MCF 10A (cell line): ENCODE measurements around the gene ZFHX3. TPM values are rescaled to one million over a fixed set of nuclear protein-coding genes. Genes with fewer than 3 reads are reported as not detected.

Experiments used
- BruUV-seq: library from RNA; stranded (reverse); fragments of 400-500 nt; replicated peaks from 2 replicates; lab custom pipeline; 2021; lab: Mats Ljungman, UMichigan
- CTCF ChIA-PET: fragments of 300-600 bp; sonication (Branson Sonifier 250); formaldehyde crosslinking; extraction: SDS; loops from one replicate; lab custom pipeline; 2021; ENCODE audit warnings: antibody characterized with exemption, inconsistent platforms; lab: Yijun Ruan, JAX
- POLR2A ChIA-PET: fragments of 300-600, 350-650 bp; sonication (Branson Sonifier 250); formaldehyde crosslinking; extraction: SDS; loops from one replicate; lab custom pipeline; 2020; ENCODE audit warnings: antibody characterized with exemption, inconsistent platforms; lab: Yijun Ruan, JAX
- DNase-seq: peaks from one replicate; pipeline ENCODE4 v3.0.0-alpha.2; 2018; ENCODE audit not compliant: unreplicated experiment
- H3K27ac Mint-ChIP-seq: one replicate; pipeline ENCODE4 v1.8.0; 2022; ENCODE audit warnings: mild to moderate bottlenecking, low read depth, mixed read lengths; ENCODE audit not compliant: unreplicated experiment
- H3K27me3 Mint-ChIP-seq: one replicate; pipeline ENCODE4 v1.8.0; 2022; ENCODE audit warnings: mixed read lengths; ENCODE audit not compliant: insufficient read depth, unreplicated experiment
- H3K36me3 Mint-ChIP-seq: one replicate; pipeline ENCODE4 v1.8.0; 2022; ENCODE audit warnings: mild to moderate bottlenecking, moderate library complexity, mixed read lengths; ENCODE audit not compliant: insufficient read depth, unreplicated experiment
- H3K4me1 Mint-ChIP-seq: one replicate; pipeline ENCODE4 v1.8.0; 2022; ENCODE audit warnings: mixed read lengths; ENCODE audit not compliant: insufficient read depth, unreplicated experiment
- H3K4me3 Mint-ChIP-seq: one replicate; pipeline ENCODE4 v1.8.0; 2022; ENCODE audit warnings: mild to moderate bottlenecking, moderate library complexity, mixed read lengths; ENCODE audit not compliant: unreplicated experiment
- H3K9me3 Mint-ChIP-seq: one replicate; pipeline ENCODE4 v1.8.0; 2022; ENCODE audit warnings: mixed read lengths; ENCODE audit not compliant: unreplicated experiment
- intact Hi-C: fragments of 100-400 bp; cut with micrococcal nuclease; formaldehyde crosslinking; loops from 2 replicates; pipeline ENCODE4 v1.14.1; 2022
- total RNA-seq: library from RNA; stranded (reverse); gene quantifications from 2 replicates; pipeline ENCODE4 v1.2.3, GENCODE V29; 2022
- TF ChIP-seq, protein P1 (sequence below): fragments of 200-600 bp; IDR thresholded peaks from one replicate; pipeline ENCODE4 v1.8.0; 2022; ENCODE audit warnings: antibody characterized with exemption, mild to moderate bottlenecking; ENCODE audit not compliant: unreplicated experiment

ZFHX3 gene
- total RNA-seq, 1 experiment from 2014 or later = 27.4 TPM

DNA sequence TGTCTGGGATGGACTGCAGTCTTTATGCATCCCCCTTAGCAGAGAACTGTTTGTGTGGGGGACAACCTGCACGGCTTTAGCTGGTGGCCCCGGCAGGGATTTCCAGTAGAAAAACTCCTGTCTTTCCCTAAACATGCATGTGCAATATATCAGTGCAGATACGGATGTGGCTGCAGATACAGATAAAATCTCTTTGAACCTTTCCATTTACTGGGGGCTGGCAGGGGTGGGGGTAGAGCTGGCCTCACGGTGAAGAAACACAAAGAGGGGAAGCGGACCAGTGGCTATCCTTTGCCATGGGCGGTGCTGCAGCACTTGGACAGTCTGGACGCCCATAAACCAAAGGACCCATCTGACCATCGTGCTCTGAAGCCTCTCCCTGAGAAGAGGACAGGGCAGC is 201.3 kb downstream of the ZFHX3 start:
- POLR2A ChIA-PET = no interaction called here
- DNase-seq = no peak
- intact Hi-C loops = no loop called here
- Mint-ChIP-seq H3K36me3 (peaks cover 12% of the 10 kb centered on the region), H3K9me3 (no peaks in the 10 kb centered on the region), H3K4me1 (peaks cover 20% of the 10 kb centered on the region), H3K27ac (no peak overlapping the region), H3K4me3 (no peak overlapping the region), H3K27me3 (no peaks in the 10 kb centered on the region)
- TF ChIP-seq, protein P1, sequence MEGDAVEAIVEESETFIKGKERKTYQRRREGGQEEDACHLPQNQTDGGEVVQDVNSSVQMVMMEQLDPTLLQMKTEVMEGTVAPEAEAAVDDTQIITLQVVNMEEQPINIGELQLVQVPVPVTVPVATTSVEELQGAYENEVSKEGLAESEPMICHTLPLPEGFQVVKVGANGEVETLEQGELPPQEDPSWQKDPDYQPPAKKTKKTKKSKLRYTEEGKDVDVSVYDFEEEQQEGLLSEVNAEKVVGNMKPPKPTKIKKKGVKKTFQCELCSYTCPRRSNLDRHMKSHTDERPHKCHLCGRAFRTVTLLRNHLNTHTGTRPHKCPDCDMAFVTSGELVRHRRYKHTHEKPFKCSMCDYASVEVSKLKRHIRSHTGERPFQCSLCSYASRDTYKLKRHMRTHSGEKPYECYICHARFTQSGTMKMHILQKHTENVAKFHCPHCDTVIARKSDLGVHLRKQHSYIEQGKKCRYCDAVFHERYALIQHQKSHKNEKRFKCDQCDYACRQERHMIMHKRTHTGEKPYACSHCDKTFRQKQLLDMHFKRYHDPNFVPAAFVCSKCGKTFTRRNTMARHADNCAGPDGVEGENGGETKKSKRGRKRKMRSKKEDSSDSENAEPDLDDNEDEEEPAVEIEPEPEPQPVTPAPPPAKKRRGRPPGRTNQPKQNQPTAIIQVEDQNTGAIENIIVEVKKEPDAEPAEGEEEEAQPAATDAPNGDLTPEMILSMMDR = no peak
- BruUV-seq = no TSS peak
- CTCF ChIA-PET = interaction anchor here (0.9 to 4.3 kb wide), 2 partner anchors 14 to 1032 kb away, joined by 3 to 29 read pairs; no protein-coding TSS in a partner anchor

DNA sequence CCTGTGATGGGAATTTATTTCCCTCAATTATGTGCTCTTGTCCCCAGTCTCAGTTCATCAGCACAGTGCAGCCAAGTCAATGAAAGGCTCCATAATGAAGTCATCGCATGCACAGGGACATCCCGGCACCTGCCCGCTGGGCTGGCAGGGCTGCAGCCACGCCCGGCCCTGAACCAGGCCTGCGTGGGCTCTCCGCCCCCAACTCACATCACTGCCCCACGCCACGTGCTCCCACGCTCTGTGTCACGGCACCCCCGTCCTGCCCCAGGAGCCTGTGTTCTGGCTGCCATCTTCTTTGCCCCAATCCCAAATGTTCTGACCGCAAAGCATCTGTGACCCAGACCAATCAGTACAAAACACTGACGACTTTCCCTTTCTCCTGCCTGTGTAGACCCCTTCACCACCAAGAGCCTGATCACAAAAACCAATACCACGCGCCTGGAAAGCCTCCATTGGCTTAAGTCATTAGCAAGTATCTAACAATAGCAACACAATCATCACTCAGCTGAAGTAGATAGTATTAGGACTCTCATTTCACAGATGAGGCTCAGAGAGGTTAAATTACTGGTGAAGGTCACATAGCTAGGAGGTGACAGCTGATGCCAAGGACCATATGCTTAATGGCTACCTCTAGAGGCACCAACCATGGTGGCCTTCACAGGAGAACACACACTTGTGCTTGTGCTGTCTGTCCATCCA is 202.5 kb downstream of the ZFHX3 start:
- Mint-ChIP-seq H3K4me1 (peaks cover 20% of the 10 kb centered on the region), H3K27ac (no peak overlapping the region), H3K36me3 (peaks cover 12% of the 10 kb centered on the region), H3K4me3 (no peak overlapping the region), H3K9me3 (no peaks in the 10 kb centered on the region), H3K27me3 (no peaks in the 10 kb centered on the region)
- BruUV-seq = no TSS peak
- CTCF ChIA-PET = interaction anchor here (0.5 to 4.3 kb wide), 5 partner anchors 13 to 1033 kb away, joined by 3 to 29 read pairs (median 4); no protein-coding TSS in a partner anchor
- DNase-seq = no peak
- TF ChIP-seq, protein P1 = no peak
- POLR2A ChIA-PET = interaction anchor here (0.6 kb wide), 1 partner anchor 29 kb away, joined by 3 read pairs; no protein-coding TSS in a partner anchor
- intact Hi-C loops = no loop called here

DNA sequence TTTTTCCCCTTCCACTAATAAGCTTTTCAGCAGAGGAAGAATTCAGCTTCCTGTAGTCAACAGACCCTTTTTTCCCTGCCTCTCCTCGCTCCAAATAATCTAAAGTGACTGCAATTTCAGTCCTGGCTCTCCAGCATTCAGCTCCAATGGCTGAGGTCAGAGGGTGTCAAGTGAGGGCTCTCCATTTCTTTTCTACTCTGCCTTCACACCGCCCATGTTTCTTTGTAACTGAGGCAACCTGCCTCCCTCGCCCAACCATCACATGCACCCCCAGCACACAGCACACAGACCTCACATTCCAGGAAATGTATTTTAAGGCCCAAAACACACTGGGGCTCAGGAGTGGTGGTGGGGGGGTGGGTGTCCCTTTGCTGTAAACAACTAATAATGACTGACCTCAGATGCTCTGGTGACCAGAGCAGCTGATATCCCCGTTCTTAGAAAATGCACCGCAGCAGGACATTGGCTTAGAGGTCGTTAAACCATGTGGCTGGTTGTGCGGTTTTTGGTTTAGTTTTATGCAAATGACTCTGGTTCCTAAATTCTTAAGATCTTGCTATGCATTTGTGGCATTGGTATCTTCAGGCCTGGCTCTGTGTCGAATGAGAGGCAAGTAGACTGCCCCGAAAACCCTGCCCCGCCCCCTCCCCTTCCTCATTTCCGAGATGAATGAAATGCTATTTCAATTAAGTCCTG is 203.6 kb downstream of the ZFHX3 start:
- H3K27ac Mint-ChIP-seq = no peak overlapping the region
- H3K27me3 Mint-ChIP-seq = no peaks in the 10 kb centered on the region
- H3K4me3 Mint-ChIP-seq = no peak overlapping the region
- BruUV-seq = no TSS peak
- intact Hi-C loops = no loop called here
- POLR2A ChIA-PET = interaction anchor here (0.8 kb wide), 1 partner anchor 33 kb away, joined by 3 read pairs; no protein-coding TSS in a partner anchor
- no peaks in the 10 kb centered on the region for H3K9me3 Mint-ChIP-seq
- H3K36me3 Mint-ChIP-seq = peaks cover 12% of the 10 kb centered on the region
- H3K4me1 Mint-ChIP-seq = peaks cover 15% of the 10 kb centered on the region
- TF ChIP-seq, protein P1 = no peak
- no peak for DNase-seq
- CTCF ChIA-PET = interaction anchor here (0.6 to 4.3 kb wide), 2 partner anchors 12 to 834 kb away, joined by 4 to 29 read pairs; no protein-coding TSS in a partner anchor

DNA sequence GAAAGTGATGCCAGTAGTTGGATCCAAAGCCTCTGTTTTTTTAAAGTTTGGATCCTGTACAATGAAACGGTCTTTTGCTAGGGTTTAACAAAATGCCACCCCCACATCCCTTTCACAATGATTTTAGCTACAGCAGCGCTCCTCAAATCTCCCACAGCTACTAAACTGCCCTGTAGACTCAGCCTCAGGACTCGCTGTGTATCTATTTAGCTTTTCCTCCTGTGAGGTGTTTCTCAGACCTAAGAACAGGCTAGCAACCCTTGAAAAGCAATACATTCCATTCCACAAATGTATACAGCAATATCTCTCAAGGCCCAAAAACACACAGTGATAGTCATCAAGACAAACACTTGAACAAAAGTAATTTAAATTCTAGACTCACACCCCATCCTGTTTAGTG is 206.4 kb downstream of the ZFHX3 start:
- no peak for DNase-seq
- intact Hi-C loops = no loop called here
- ChIA-PET POLR2A (no interaction called here), CTCF (interaction anchor here (1.0 to 1.9 kb wide), 3 partner anchors 9 to 239 kb away, joined by 6 to 20 read pairs (median 6); no protein-coding TSS in a partner anchor)
- TF ChIP-seq, protein P1 = no peak
- Mint-ChIP-seq H3K9me3 (no peaks in the 10 kb centered on the region), H3K27me3 (no peaks in the 10 kb centered on the region), H3K4me1 (peaks cover 6% of the 10 kb centered on the region), H3K36me3 (peaks cover 5% of the 10 kb centered on the region), H3K4me3 (no peak overlapping the region), H3K27ac (no peak overlapping the region)
- BruUV-seq = no TSS peak
